NCI-H82 (cell line): ENCODE data around the gene ALG5.

Experiments used
- DNase-seq: peaks from one replicate; lab custom pipeline; 2025; lab: John Stamatoyannopoulos, UW

ALG5 gene

DNA sequence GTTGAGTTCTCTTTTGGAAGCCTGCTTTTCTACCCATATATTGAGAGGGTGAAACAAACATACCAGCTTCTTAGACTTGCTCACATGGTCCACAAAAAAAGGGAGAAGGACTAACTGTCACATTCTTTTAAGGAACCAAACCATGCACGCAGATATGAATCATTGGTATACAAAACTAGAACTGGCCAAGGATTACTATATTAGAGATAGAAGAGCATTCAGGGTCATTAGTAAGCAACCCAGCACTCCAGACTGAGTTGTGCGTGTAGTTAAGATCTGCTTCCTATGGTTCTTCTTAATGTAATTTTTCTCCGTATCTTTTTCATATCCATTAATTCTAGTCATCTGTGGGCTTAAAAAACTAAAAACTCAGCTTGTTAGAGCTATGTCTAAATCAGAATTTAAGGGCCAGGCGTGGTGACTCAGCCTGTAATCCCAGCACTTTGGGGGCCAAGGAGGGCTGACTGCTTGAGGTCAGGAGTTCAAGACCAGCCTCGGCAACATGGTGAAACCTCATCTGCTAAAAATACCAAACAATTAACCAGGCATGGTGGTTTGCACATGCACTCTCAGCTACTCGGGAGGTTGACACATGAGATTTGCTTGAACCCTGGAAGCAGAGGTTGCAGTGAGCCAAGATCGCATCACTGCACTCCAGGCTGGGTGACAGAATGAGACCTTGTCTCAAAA is 19.6 kb downstream of the ALG5 start:
- no peak for DNase-seq

DNA sequence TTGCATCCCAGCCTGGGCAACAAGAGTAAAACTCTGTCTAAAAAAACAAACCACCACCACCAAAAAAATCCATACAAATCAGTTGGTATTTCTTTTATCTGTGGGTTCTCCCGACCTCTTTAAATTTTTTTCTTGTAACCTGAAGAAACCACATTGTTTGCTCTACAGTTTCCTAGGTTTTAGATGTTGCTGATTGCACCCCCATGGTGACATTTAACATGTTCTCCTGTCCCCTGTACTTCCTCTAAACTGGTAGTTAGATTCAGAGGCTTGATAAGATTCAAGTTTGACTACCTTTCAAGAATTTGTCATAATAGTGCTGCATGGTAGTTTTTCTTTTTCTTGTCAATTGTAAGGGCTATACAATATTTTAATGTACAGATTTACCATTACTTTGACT is 24.0 kb downstream of the ALG5 start:
- no peak for DNase-seq

DNA sequence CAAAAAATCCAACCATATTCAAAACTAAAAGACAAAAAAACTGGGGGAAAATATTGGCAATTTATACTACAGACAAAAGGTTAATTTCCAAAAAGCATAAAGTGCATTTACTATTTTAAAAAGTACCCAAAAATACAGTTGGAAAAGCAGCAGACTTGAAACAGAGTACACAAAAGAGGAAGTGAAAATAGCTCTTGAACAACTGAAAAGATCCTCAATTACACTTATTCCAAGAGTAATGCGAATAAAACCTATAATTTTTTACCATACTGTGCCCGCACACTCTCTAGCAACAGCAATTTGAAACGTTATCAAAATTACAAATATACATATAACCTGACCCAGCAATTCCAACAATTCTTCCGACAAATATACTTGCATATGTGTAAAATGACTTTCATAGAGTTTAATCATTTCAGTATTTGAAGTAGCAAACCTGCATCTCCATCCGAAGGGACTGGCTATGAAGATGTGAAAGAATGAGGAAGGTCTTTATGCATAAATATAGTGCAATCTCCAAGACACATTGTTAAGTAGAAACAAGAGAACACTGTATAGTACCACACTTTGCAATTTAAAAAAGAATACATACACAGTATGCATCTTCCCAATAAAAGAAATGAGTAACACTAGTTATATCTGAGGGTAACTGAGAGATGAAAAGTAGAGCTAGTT is 25.4 kb downstream of the ALG5 start:
- no peak for DNase-seq

DNA sequence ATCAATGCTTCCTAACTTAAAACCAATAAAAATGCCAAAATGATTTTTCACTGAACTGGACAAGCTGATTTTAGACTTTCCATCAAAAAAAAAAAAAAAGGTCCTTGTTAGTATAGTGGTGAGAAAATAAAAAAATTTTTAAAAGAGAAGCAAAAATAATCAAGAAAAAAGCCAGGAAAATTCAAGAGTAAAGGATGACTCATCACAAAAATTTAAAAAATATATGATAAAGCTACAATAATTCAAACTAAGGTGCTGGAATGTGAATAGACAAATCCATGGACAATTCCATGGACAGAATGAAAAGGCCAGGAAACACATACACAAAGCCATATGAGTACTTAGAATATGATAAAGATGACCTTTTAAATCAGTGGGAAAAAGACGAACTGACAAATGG is 26.1 kb downstream of the ALG5 start:
- no peak for DNase-seq

DNA sequence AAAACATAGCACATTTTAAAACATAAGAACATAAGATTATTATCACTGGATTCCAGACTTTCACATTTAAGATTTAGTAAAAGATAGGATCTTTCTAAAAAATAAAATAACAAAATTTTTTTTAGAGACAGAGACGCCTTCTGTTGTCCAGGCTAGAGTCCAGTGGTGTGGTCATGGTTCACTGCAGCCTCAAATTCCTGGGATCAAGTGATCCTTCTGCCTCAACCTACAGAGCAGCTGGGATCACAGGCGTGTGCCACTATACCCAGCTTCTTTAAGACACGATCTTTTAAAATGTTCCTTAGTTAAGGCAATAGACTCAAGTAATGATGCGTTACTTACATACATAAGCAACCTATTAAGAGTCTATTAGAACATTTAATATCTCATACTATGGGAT is 32.7 kb downstream of the ALG5 start:
- no peak for DNase-seq

DNA sequence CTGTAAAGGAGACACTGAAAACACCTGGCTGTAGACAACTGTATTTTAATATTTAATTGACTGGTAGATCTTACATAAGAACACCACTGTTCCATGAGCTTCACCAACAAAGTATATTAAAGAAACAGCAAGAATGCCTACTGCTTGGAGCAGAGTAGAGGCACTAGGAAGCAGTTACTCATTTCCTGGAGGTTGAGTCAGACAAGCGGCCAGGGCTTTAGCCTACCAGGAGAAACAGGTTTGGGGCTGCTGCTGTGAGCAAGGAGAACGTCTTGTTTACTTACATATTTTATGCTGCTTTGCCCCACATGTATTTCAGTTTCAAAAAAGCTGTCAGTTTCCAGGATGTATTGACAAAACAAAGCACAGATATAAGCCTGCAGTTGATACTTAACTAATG is 33.4 kb downstream of the ALG5 start:
- no peak for DNase-seq

DNA sequence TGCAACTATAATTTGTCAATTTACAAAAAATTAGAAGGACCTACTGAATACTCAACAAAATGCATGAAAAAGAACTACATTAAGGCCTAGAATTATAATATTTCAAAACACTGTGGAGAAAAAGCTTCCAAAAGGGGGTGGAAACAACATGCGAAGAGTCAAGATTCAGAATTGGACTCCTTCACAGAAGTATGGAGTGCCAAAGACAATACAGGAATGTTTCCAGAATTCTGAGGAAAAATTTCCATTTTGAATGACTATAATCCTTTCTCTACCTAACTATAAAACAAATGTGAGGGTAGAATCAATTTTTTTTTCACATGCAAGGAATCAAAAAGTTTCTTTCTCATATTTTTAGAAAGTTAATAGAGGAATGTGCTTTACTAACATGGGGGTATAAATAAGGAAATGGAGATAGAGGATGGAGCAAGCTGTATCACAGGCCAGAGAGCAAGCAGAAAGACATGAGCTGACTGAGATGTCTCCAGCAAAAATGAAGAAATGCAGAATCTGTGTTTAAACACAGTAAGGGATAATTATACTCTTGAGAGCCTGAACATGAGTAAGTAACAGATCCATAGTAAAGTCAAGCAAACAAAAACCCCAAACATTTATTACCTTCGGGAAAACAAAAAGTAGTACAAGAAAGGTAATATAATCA is 39.6 kb downstream of the ALG5 start:
- DNase-seq: no peak

DNA sequence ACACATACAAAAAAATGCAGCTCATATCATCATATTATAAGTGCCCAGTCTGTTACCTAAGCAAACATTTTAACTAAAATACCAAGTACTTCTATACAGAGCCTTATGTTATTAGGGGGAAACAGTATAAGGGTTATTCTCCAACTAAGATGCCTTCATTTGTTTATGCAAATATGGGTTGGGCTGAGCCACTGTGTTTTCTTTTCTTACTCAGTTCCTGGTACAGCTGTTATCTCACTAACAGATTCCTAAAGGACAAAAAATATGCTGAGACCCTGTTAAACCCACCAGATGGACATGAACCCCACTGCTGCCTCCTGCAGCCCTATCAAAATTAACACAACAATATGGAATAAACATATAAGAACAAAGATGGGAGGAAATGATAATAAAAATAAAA is 44.6 kb downstream of the ALG5 start:
- no peak for DNase-seq

DNA sequence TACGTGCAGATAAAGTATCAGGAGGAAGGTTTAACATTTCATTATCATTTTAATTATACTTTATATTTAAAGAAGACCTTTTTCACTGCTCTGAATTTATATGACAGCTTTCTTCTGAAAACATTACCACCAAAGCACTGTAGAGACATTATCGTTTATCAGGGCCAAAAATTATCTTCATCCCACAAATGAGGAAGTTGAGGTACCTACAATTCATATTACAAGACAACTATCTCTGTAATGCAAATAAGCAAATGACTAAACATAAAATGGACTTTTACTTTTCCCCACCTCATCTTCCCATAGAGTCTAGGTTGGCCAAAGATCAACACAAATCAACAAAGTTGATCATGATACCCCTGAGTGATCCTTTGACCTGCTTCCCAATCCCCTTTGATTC is 48.2 kb downstream of the ALG5 start:
- no peak for DNase-seq

DNA sequence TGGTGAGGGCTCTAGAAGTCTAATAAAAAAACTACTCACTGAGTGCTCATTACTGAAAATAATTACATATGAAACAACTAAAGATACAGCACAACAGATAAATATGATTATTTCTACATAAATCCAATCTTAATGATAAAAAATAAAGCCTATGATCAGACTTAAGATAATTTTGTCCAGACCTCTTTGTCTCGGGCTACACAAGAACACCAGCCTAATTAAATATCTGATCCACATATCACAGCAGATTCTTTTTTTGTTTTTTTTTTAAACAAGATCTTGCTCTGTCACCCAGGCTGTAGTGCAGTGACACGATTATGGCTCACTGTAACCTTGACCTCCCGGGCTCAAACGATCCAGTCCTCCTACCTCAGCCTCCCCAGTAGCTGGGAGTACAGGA is 48.8 kb downstream of the ALG5 start:
- no peak for DNase-seq

DNA sequence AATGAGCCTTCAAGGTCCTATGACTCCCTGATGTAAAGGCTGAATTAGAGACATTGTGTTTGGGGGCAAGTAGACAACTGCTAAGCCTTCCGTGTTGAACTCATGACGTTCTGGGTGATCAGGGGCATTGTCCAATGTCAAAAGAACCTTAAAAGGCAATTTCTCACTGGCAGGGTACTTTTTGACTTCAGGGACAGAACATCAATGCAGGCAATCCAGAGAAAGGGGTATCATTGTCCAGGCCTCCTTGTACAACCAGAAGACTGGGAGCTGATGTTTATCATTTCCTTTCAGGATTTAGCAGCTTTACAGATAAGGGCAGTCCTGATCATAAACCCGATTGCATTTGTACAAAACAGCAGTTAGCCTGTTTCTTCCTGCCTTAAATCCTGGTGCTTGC is 54.1 kb downstream of the ALG5 start:
- DNase-seq: no peak

DNA sequence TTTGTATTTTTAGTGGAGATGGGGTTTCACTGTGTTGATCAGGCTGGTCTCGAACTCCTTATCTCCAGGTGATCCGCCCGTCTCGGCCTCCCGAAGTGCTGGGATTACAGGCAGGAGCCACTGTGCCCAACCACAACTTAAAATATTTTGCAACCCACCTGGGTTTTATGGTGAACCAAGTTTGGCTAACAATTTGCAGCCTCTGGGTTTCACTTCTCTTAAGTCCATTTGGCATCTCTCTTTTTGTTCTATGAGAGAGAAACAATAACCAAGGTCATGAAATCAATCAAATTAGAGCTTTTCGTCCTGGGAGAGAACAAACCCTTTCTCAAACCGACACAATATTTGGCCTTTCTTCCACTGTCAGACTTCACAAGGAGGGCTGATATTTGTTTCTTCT is 73.5 kb downstream of the ALG5 start:
- no peak for DNase-seq

DNA sequence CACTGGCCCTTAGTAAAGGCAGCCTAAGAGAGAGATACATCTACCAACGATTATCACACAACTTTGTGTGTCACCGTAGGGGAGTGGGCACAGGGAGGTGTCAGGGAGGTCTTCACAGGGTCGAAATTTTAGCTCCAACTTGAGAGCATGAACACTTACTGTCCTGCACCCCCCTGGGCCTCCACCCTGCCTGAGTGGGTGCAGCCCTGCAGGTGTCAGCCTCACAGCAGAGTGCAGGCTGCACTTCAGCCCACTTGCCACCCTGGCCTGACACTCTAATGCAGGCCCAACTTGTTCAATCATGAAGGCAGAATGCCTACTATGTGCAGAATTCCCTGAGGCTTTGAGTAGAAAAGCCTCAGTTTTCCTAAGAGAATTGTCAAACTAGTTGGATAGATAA is 75.1 kb downstream of the ALG5 start:
- DNase-seq: no peak

DNA sequence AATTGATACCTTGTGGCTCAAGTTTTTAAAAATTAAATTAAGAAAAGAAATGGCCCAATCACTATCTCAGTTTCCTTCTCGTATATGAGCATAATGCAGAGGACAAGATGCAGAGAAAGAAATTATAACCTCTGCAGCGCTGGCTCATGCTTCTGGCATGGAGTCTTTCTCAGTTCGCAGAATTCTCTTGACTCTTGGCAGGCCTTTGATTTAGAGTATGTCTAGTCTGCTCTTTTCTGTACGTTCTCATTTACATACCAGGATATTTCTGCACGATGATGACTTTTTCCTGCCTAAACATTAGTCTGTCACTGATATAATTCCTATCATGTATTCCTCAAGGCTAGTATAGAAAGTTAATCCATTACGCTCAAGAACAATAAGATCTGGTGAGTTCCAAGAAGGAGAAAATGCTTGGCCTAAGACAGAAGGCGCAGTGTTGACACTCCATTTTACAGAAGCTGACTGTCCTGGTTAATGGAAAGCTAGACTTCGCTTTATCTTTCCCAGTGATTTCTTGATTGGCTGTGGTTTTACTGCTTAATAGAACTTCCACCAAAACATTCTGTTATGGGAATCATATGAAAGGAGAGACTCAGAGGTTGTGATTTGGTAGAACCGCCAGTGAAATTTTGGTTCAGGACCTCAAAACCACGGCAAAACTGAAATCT is 77.4 kb downstream of the ALG5 start:
- DNase-seq: peak; percentile 33

DNA sequence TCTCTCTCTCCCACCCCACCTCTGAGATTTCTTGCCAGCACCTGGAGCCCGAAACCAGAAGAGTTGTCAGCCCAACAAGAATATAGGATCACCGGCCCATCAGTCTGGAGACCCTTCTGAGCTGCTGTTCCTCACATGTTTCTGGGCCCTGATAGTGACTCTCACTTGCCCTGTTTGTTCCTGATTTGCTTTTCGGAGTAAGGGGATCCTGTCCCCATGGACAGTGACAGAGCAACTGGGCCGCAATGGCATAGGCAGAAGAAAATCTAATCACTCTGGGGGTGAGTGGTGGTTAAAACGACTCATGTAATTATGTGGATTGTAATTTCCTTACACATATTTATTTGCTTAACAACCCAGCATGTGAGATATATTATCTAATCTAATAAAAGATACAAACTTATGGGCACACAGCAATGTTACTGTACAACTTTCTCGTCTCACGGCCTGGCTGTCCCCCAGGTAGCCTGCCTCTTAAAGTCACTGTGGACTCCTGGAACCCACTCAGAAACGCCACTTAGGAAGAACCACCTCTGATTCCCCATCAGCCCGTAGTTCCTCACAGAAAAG is 78.4 kb downstream of the ALG5 start:
- DNase-seq: peak; percentile 76

DNA sequence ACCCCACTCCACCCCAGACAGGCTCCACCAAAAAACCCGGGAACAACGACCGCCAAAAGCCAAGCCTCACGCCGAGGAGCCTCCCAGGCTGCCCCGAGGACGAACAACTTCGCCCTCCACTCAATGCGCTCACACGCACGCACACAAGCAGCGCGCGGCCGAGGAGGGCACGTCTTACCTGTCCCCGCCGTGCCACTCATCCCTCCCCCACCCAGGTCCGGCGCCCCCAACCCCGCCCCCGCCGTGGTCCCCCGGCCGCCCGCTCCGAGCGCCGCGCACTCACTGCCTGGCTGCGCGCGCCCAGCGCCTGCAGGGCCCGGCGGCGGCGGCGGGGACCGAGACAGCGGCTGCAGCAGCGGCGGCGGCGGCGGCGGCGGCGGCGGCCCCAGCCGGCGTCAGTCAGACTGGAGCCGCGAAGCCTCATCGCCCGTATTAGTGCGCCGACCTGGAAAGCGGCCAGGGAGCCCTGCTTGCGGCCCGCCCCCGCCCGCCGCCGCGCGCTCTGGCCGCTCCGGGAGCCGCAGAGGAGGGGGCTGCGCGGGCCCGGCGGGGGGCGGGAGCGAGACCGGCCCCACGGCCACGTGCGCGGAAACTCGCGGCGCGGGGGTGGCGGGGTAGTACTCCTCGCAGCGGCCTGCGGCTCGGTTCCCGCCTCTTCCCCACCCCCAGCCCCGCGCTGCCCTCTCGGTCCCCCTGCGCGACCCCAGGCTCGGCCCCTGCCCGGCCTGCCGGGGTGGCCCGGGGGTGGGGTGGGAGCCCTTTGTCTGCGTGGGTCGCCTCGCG is 79.1 kb downstream of the ALG5 start, which contains the start of gene SMAD9:
SMAD9 (minus strand) TSS at position 406 of the 783 bp plus-strand sequence. CDS start 40,549 bp downstream, outside the sequence.
- peak; percentile 94 for DNase-seq

DNA sequence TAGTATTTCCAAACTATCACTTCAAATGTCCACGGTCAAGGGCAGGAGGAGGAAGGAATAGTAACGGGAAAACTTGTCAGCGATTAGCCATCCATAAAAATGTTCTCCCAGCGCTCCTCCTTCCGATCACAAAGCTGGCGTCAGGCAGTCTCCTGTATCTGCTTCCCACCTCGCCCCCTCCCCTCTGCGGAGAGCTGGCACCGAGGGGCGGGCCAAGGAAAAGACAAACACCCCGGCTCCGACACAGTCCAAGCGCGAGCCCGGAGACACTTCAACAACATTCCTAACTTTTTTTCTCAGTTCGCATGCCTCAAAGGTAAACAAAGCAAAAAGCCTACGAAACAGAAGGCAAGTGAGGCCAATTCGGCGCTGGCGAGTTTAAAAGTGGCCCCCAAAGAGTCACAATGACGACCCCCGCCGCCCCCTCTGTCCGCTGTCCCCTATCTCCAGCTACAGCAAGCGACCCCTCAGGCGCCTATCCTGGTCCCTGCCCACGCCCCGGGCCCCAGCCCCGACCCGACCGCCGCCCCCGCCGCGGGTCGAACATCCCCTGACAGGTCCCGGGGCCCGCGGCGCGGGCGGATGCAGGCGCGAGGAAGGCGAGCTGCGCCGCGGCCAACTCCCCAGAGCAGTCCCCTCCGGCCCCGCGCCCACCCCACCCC is 79.8 kb downstream of the ALG5 start:
- peak; percentile 91 for DNase-seq

DNA sequence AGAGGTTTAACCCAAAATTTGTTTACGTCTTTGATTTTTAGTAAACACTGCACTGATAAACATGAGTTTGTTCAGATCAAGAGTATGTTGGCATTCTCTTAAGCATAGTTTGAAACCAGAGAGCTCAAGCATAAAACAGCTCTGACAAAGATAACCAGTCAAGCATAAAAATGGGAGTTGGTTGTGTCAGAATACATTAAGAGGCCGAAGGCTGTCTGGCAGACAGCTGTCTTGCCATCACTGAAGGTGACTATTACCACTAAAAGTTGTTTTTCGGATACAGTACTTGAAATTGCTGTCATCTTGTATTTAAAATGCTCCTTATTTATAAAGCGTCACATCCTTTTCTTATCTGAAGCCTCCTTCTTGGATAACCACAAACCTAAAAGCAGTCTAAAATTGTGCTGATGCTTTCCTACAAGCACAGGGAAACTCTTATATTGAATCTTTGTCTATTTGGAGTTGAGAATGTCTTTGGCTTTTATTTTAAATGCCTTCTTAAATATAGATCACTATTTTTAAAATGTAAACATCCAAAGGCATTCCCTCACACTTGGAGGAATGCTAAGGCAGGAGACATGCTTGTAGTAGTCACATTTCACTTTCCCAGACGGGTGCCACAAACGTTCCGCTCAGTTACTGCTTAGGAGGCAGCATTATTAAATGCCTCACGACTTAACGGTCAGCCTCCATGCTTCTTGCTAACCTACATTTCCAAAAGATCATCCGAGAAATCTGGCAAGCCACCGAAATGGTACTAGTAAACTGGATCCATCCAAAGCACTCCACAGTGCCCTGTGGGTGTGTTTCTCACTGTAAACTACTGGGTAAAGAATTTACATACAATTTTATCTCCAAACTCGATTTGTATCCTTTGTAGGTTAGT is 80.7 kb downstream of the ALG5 start:
- DNase-seq: peak; percentile 71

DNA sequence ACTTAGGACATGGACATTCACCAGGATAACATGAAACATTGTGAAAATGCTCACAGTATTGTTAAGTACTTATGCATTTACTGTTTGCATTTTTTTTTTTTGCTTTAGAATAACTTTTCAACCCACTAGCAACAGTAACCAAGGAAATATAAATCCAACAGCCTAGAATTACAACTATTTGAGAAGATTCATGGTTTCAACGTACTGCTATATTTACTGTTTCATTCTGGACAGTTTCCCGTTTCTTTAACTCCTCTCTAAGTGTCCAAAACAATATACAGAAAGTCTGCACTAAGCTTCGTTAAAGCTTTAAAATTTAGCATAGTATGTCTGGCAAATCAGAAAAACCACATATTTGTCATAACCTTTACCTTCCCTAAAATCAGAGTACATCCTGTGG is 81.8 kb downstream of the ALG5 start:
- DNase-seq: no peak
